Keratinocyte (primary cell): ENCODE measurements around the gene DPP7. TPM values are rescaled to one million over a fixed set of nuclear protein-coding genes. Genes with fewer than 3 reads are reported as not detected.

Experiments
- DNase-seq: peaks from one replicate; pipeline ENCODE4 v3.0.0-alpha.2; 2011; ENCODE audit warnings: low read depth, missing footprints, low spot score
- FAIRE-seq: peaks from 2 replicates; lab custom pipeline; 2011; peaks lifted over from hg19 to GRCh38; lab: Jason Lieb, UNC
- H2AFZ ChIP-seq: 2 replicates; pipeline ENCODE4 v1.6.0; 2012; ENCODE audit warnings: low read length, control low read depth, inconsistent platforms; ENCODE audit not compliant: control insufficient read depth
- H3K27ac ChIP-seq: 2 replicates; pipeline ENCODE4 v1.5.1; 2011; ENCODE audit warnings: low read length; ENCODE audit not compliant: control insufficient read depth, insufficient read depth
- H3K27me3 ChIP-seq: 3 replicates; pipeline ENCODE4 v1.6.0; 2011; ENCODE audit warnings: low read length; ENCODE audit not compliant: control insufficient read depth, insufficient read depth; ENCODE audit errors: extremely low read depth
- H3K36me3 ChIP-seq, 2 experiments: 2 replicates in 1 of 2; 3 replicates in 1 of 2; pipeline ENCODE4 v1.5.1; 2011; ENCODE audit warnings: low read length in 2 of 2, mild to moderate bottlenecking in 1 of 2; ENCODE audit not compliant: control insufficient read depth in 2 of 2, insufficient read depth in 2 of 2; ENCODE audit errors: extremely low read depth in 1 of 2
- H3K4me1 ChIP-seq: 3 replicates; pipeline ENCODE4 v1.5.1; 2011; ENCODE audit warnings: low read length; ENCODE audit not compliant: control insufficient read depth, insufficient read depth; ENCODE audit errors: extremely low read depth
- H3K4me2 ChIP-seq: 3 replicates; pipeline ENCODE4 v1.6.0; 2011; ENCODE audit warnings: low read depth, low read length; ENCODE audit not compliant: control insufficient read depth, insufficient read depth; ENCODE audit errors: extremely low read depth
- H3K4me3 ChIP-seq, 3 experiments: fragments of 200-600 bp in 1 of 3; sonication (generic) in 1 of 3; 2 replicates in 2 of 3; 3 replicates in 1 of 3; pipeline ENCODE4 v1.5.1; 2011 to 2016; ENCODE audit warnings: low read length in 3 of 3, mild to moderate bottlenecking in 3 of 3, control low read depth in 2 of 3, inconsistent platforms in 1 of 3, low read depth in 1 of 3, mixed read lengths in 1 of 3, mixed run types in 1 of 3, moderate library complexity in 1 of 3; ENCODE audit not compliant: control insufficient read depth in 2 of 3, insufficient read depth in 2 of 3; ENCODE audit errors: extremely low read depth in 1 of 3
- H3K79me2 ChIP-seq: 2 replicates; pipeline ENCODE4 v1.6.0; 2012; ENCODE audit warnings: low read length; ENCODE audit not compliant: control insufficient read depth, insufficient read depth
- H3K9ac ChIP-seq: 3 replicates; pipeline ENCODE4 v1.6.0; 2011; ENCODE audit warnings: low read length; ENCODE audit not compliant: control insufficient read depth, insufficient read depth; ENCODE audit errors: extremely low read depth
- H3K9me1 ChIP-seq: 3 replicates; pipeline ENCODE4 v1.6.0; 2011; ENCODE audit warnings: low read length; ENCODE audit not compliant: control insufficient read depth, insufficient read depth; ENCODE audit errors: extremely low read depth
- H3K9me3 ChIP-seq: 2 replicates; pipeline ENCODE4 v1.5.1; 2012; ENCODE audit warnings: low read depth, low read length; ENCODE audit not compliant: control insufficient read depth
- H4K20me1 ChIP-seq: 3 replicates; pipeline ENCODE4 v1.6.0; 2011; ENCODE audit warnings: low read length; ENCODE audit not compliant: control insufficient read depth, insufficient read depth; ENCODE audit errors: extremely low read depth
- CTCF ChIP-seq, 3 experiments: IDR thresholded peaks in 1 of 3; conservative IDR thresholded peaks in 1 of 3; optimal IDR thresholded peaks in 1 of 3; 2 replicates in 2 of 3; 3 replicates in 1 of 3; pipeline versions ENCODE3 to v1.5.1; 2011; ENCODE audit warnings: low read length in 3 of 3, mild to moderate bottlenecking in 3 of 3, moderate library complexity in 2 of 3, control low read depth in 1 of 3, inconsistent platforms in 1 of 3; ENCODE audit not compliant: insufficient read depth in 2 of 3; ENCODE audit errors: extremely low read depth in 1 of 3
- EZH2 ChIP-seq: IDR thresholded peaks from one replicate; pipeline ENCODE4 v1.6.1; 2012; ENCODE audit warnings: inconsistent platforms, mild to moderate bottlenecking, low read length, moderate library complexity
- dilution Hi-C: fragments of 300-500 bp; cut with MboI; formaldehyde crosslinking; loops from one replicate; pipeline ENCODE4 v1.7.0; 2020; ENCODE audit warnings: low sequenced_read_pairs; ENCODE audit not compliant: extremely low pct_ligation_motif_present
- polyA plus RNA-seq, 5 experiments: library from polyadenylated mRNA; depleted of rRNA in 3 of 5; stranded (reverse) in 3 of 5; stranded (forward) in 1 of 5; unstranded in 1 of 5; fragments of >200 nt; gene quantifications; 1 replicate in 1 of 5; 2 replicates in 3 of 5; 3 replicates in 1 of 5; pipeline versions ENCODE4 v1.2.1 to v1.2.3, GENCODE V29; 2011 to 2012; ENCODE audit warnings: missing spikeins in 2 of 5, low read depth in 1 of 5, low replicate concordance in 1 of 5

DPP7 gene
- polyA plus RNA-seq, 1 donor (not counting 4 experiments of a cell fraction or from before 2014, with no cell fraction given), result 35.3 TPM

- no peak overlapping the region for H3K27ac ChIP-seq
- H3K9me1 ChIP-seq, result no peaks in the 10 kb centered on the region
- no peaks in the 10 kb centered on the region for H3K79me2 ChIP-seq
- TF ChIP-seq CTCF (optimal IDR thresholded peaks at IDR 0.05 in 1 of 3, IDR thresholded peaks at IDR 0.05 in 1 of 3, conservative IDR thresholded peaks at IDR 0.05 in 1 of 3; ENCODE audit: extremely low read depth in 1 of 3, insufficient read depth in 2 of 3, low read length in 3 of 3) (no peak), EZH2 (peak; percentile 34)
- peaks cover 73% of the 10 kb centered on the region for H3K27me3 ChIP-seq
- dilution Hi-C loops, result no loop called here
- no peaks in the 10 kb centered on the region for H3K36me3 ChIP-seq
- H3K4me2 ChIP-seq, result no peak overlapping the region
- H3K9ac ChIP-seq, result no peak overlapping the region
- no peaks in the 10 kb centered on the region for H3K9me3 ChIP-seq
- no peak for FAIRE-seq
- H3K4me1 ChIP-seq, result no peaks in the 10 kb centered on the region
- no peak overlapping the region for H2AFZ ChIP-seq
- H4K20me1 ChIP-seq, result no peaks in the 10 kb centered on the region
- no peak for DNase-seq
- no peak overlapping the region for H3K4me3 ChIP-seq
These were observed 25.1 kb upstream of the DPP7 start for GRCh38 chr9:137139468-137140150.

- FAIRE-seq, result no peak
- Histone ChIP-seq H3K36me3 (no peaks in the 10 kb centered on the region), H3K4me1 (no peaks in the 10 kb centered on the region), H3K4me3 (no peak within 1 kb of the TSS), H3K79me2 (no peaks in the 10 kb centered on the region), H3K9me1 (no peaks in the 10 kb centered on the region), H3K27ac (no peak within 1 kb of the TSS), H4K20me1 (no peaks in the 10 kb centered on the region), H2AFZ (no peak within 1 kb of the TSS), H3K9ac (no peak within 1 kb of the TSS), H3K9me3 (no peaks in the 10 kb centered on the region), H3K4me2 (no peak within 1 kb of the TSS), H3K27me3 (peaks cover 73% of the 10 kb centered on the region)
- no peak for DNase-seq
- TF ChIP-seq EZH2, result no peak
- no peak for TF ChIP-seq CTCF (optimal IDR thresholded peaks at IDR 0.05 in 1 of 3, IDR thresholded peaks at IDR 0.05 in 1 of 3, conservative IDR thresholded peaks at IDR 0.05 in 1 of 3; ENCODE audit: extremely low read depth in 1 of 3, insufficient read depth in 2 of 3, low read length in 3 of 3)
- dilution Hi-C loops, result no loop called here
These were observed 24.4 kb upstream of the DPP7 start, which contains the start of gene GRIN1 for GRCh38 chr9:137138722-137139467. GRIN1 (plus strand) TSS chr9:137139154; CDS start chr9:137139487, 333 bp downstream.
